A673 (cell line): ENCODE results near the gene ID3. TPM values are rescaled to one million over a fixed set of nuclear protein-coding genes. Genes with fewer than 3 reads are reported as not detected.

Experiments
- BruUV-seq: library from RNA; stranded (reverse); fragments of 400-500 nt; replicated peaks from 2 replicates; lab custom pipeline; 2021; lab: Mats Ljungman, UMichigan
- CTCF ChIA-PET: fragments of 300-600 bp; sonication (Branson Sonifier 250); formaldehyde crosslinking; loops from one replicate; lab custom pipeline; 2022; ENCODE audit warnings: antibody characterized with exemption; lab: Charles Lee
- POLR2A ChIA-PET: fragments of 300-600 bp; sonication (Branson Sonifier 250); formaldehyde crosslinking; loops from one replicate; lab custom pipeline; 2022; ENCODE audit warnings: antibody characterized with exemption; ENCODE audit not compliant: low non-redundant PET; lab: Charles Lee
- DNase-seq: peaks from one replicate; pipeline ENCODE4 v3.0.0-alpha.2; 2015; ENCODE audit warnings: low spot score
- H3K27ac ChIP-seq: fragments of 200-600 bp; sonication (generic); 2 replicates; pipeline ENCODE4 v1.5.1; 2016; ENCODE audit warnings: mixed run types, low read depth, mild to moderate bottlenecking, mixed read lengths, antibody characterized with exemption, low read length; ENCODE audit not compliant: poor library complexity, severe bottlenecking
- H3K27me3 ChIP-seq: fragments of 200-600 bp; sonication (generic); replicated peaks from 2 replicates; pipeline ENCODE4 v1.6.1; 2017; ENCODE audit warnings: mixed run types, low read depth, mild to moderate bottlenecking, mixed read lengths, antibody characterized with exemption, low read length; ENCODE audit not compliant: insufficient read depth, poor library complexity
- H3K36me3 ChIP-seq: fragments of 200-600 bp; sonication (generic); 2 replicates; pipeline ENCODE4 v1.6.1; 2016; ENCODE audit warnings: mixed run types, mild to moderate bottlenecking, mixed read lengths, antibody characterized with exemption, low read length; ENCODE audit not compliant: insufficient read depth, poor library complexity, severe bottlenecking
- H3K4me1 ChIP-seq: fragments of 200-600 bp; sonication (generic); 2 replicates; pipeline ENCODE4 v1.6.1; 2017; ENCODE audit warnings: mixed run types, mild to moderate bottlenecking, mixed read lengths, antibody characterized with exemption, low read length; ENCODE audit not compliant: insufficient read depth, poor library complexity, severe bottlenecking
- H3K4me3 ChIP-seq: fragments of 200-600 bp; sonication (generic); 2 replicates; pipeline ENCODE4 v1.5.1; 2016; ENCODE audit warnings: low read depth, mixed run types, mild to moderate bottlenecking, mixed read lengths, low read length; ENCODE audit not compliant: poor library complexity, severe bottlenecking
- H3K9me3 ChIP-seq: fragments of 200-600 bp; sonication (generic); 2 replicates; pipeline ENCODE4 v1.6.1; 2016; ENCODE audit warnings: mixed run types, low read depth, mild to moderate bottlenecking, mixed read lengths, antibody characterized with exemption, low read length; ENCODE audit not compliant: poor library complexity, severe bottlenecking
- CTCF ChIP-seq: fragments of 300-800, 200-600 bp; sonication (generic); conservative IDR thresholded peaks from 2 replicates; pipeline ENCODE4 v1.5.1; 2017; ENCODE audit warnings: low read depth, mild to moderate bottlenecking, antibody characterized with exemption, low read length, moderate library complexity, mixed read lengths
- EZH2 ChIP-seq: fragments of 200-600 bp; sonication (generic); IDR thresholded peaks from 2 replicates; pipeline ENCODE4 v1.6.1; 2017; ENCODE audit warnings: borderline replicate concordance, low read depth, mild to moderate bottlenecking, mixed read lengths, antibody characterized with exemption, low read length; ENCODE audit not compliant: poor library complexity, severe bottlenecking
- intact Hi-C: fragments of 100-400 bp; cut with micrococcal nuclease; formaldehyde crosslinking; loops from one replicate; pipeline ENCODE4 v1.10.0; 2022; ENCODE audit not compliant: unreplicated experiment
- total RNA-seq: library from RNA; stranded (reverse); gene quantifications from 2 replicates; pipeline ENCODE4 v1.2.3, GENCODE V29; 2021

The ID3 gene
- total RNA-seq, 1 experiment from 2014 or later, result 140 TPM

GRCh38 chr1:23551849-23552248, 7.5 kb downstream of the ID3 start:
- peak overlapping the region; percentile 53 for H3K27ac ChIP-seq
- ChIA-PET POLR2A (no interaction called here), CTCF (interaction anchor here (6.9 kb wide), 1 partner anchor 85 kb away, joined by 36 read pairs; no protein-coding TSS in a partner anchor)
- peaks cover 58% of the 10 kb centered on the region for H3K4me1 ChIP-seq
- H3K36me3 ChIP-seq, result no peaks in the 10 kb centered on the region
- no peak for DNase-seq
- TF ChIP-seq CTCF, result no peak
- no peak for TF ChIP-seq EZH2
- no TSS peak for BruUV-seq
- intact Hi-C loops, result no loop called here
- no peaks in the 10 kb centered on the region for H3K27me3 ChIP-seq
- H3K9me3 ChIP-seq, result no peaks in the 10 kb centered on the region
- H3K4me3 ChIP-seq, result no peak overlapping the region

- DNase-seq, result no peak
- intact Hi-C loops, result no loop called here
- POLR2A ChIA-PET, result no interaction called here
These were observed 10.6 kb downstream of the ID3 start for GRCh38 chr1:23548704-23549143.

GRCh38 chr1:23546897-23547584, 12.3 kb downstream of the ID3 start:
- Histone ChIP-seq H3K9me3 (no peaks in the 10 kb centered on the region), H3K4me1 (peaks cover 33% of the 10 kb centered on the region), H3K27me3 (no peaks in the 10 kb centered on the region), H3K27ac (no peak overlapping the region), H3K36me3 (no peaks in the 10 kb centered on the region), H3K4me3 (no peak overlapping the region)
- CTCF ChIA-PET, result interaction anchor here (3.3 to 3.6 kb wide), 2 partner anchors 88 to 91 kb away, joined by 16 to 72 read pairs; no protein-coding TSS in a partner anchor
- intact Hi-C loops, result no loop called here
- no peak for DNase-seq
- no TSS peak for BruUV-seq
- POLR2A ChIA-PET, result no interaction called here
- TF ChIP-seq EZH2, result no peak
- TF ChIP-seq CTCF, result no peak

More at GRCh38 chr1:23548704-23549143, 10.6 kb downstream of the ID3 start:
- Histone ChIP-seq H3K9me3 (no peaks in the 10 kb centered on the region), H3K4me1 (peaks cover 37% of the 10 kb centered on the region), H3K27me3 (no peaks in the 10 kb centered on the region), H3K4me3 (no peak overlapping the region), H3K27ac (no peak overlapping the region), H3K36me3 (no peaks in the 10 kb centered on the region)
- TF ChIP-seq CTCF (no peak), EZH2 (no peak)
- no TSS peak for BruUV-seq
- CTCF ChIA-PET, result interaction anchor here (1.1 to 1.6 kb wide), 2 partner anchors 88 to 143 kb away, joined by 3 to 9 read pairs; partner anchors contain the start of gene RPL11
